GM19324 (cell line): Measurements from ENCODE around the gene RIPOR2.
"Not testable (repeated sequence)": the region's sequence is repeated elsewhere in the genome, so short reads cannot be mapped to it uniquely, and the experiment has no call there.

Experiments used
- ATAC-seq: cut with Tn5 transposase; IDR thresholded peaks from one replicate; pipeline ENCODE4 v1.9.1; 2021; ENCODE audit warnings: mild to moderate bottlenecking, moderate library complexity; ENCODE audit not compliant: unreplicated experiment, low FRiP score

RIPOR2 gene

GRCh38 chr6:24881376-24881775 lies 54.4 kb downstream of the RIPOR2 start:
- ATAC-seq: no peak

- ATAC-seq: no peak
Measured at GRCh38 chr6:24880451-24880850, 55.3 kb downstream of the RIPOR2 start.

GRCh38 chr6:24879351-24879750 lies 56.4 kb downstream of the RIPOR2 start:
- ATAC-seq: no peak

- not testable (repeated sequence) for ATAC-seq
Measured at GRCh38 chr6:24877747-24878146, 58.0 kb downstream of the RIPOR2 start.

GRCh38 chr6:24876499-24877465 lies 59.0 kb downstream of the RIPOR2 start:
- no peak for ATAC-seq

- no peak for ATAC-seq
Measured at GRCh38 chr6:24875534-24875901, 60.2 kb downstream of the RIPOR2 start.

- ATAC-seq: no peak
Measured at GRCh38 chr6:24874776-24875533, 60.8 kb downstream of the RIPOR2 start.

- no peak for ATAC-seq
Measured at GRCh38 chr6:24874128-24874527, 61.6 kb downstream of the RIPOR2 start.

GRCh38 chr6:24872779-24873178 lies 63.0 kb downstream of the RIPOR2 start:
- no peak for ATAC-seq

- no peak for ATAC-seq
Measured at GRCh38 chr6:24868765-24869164, 67.0 kb downstream of the RIPOR2 start.

- ATAC-seq: no peak
Measured at GRCh38 chr6:24867104-24867703, 68.6 kb downstream of the RIPOR2 start.

- ATAC-seq: no peak
Measured at GRCh38 chr6:24865161-24865560, 70.6 kb downstream of the RIPOR2 start.

GRCh38 chr6:24864343-24864742 lies 71.4 kb downstream of the RIPOR2 start:
- no peak for ATAC-seq

GRCh38 chr6:24861934-24862333 lies 73.8 kb downstream of the RIPOR2 start:
- peak; percentile 64 for ATAC-seq

GRCh38 chr6:24859608-24860200 lies 76.1 kb downstream of the RIPOR2 start:
- ATAC-seq: no peak

GRCh38 chr6:24859132-24859531 lies 76.6 kb downstream of the RIPOR2 start:
- ATAC-seq: no peak

GRCh38 chr6:24858177-24858653 lies 77.5 kb downstream of the RIPOR2 start:
- peak; percentile 51 for ATAC-seq

GRCh38 chr6:24856901-24857670 lies 78.7 kb downstream of the RIPOR2 start:
- ATAC-seq: no peak

- no peak for ATAC-seq
Measured at GRCh38 chr6:24856246-24856599, 79.5 kb downstream of the RIPOR2 start.
